Liver (tissue), 9 donors: Measurements from ENCODE around the gene KCNK13. TPM values are rescaled to one million over a fixed set of nuclear protein-coding genes. Genes with fewer than 3 reads are reported as not detected.

Source experiments
- DNase-seq: peaks from one replicate; pipeline ENCODE4 v3.0.0-alpha.2; 2017; ENCODE audit warnings: low spot score
- H3K27ac ChIP-seq, 2 donors: one replicate each; pipeline ENCODE4 v1.7.0; 2013; ENCODE audit warnings: inconsistent platforms in 2 of 2, low read length in 2 of 2, control low read depth in 1 of 2, low read depth in 1 of 2, mild to moderate bottlenecking in 1 of 2
- H3K27me3 ChIP-seq, 4 donors: one replicate each; pipeline versions ENCODE4 v1.6.1 to v1.7.0; 2013; ENCODE audit warnings: low read length in 3 of 4, inconsistent platforms in 1 of 4, mild to moderate bottlenecking in 1 of 4, moderate library complexity in 1 of 4; ENCODE audit not compliant: control insufficient read depth in 4 of 4, insufficient read depth in 4 of 4
- H3K36me3 ChIP-seq, 4 donors: one replicate each; pipeline versions ENCODE4 v1.6.1 to v1.7.0; 2013; ENCODE audit warnings: low read length in 3 of 4, mild to moderate bottlenecking in 3 of 4, low read depth in 1 of 4, moderate library complexity in 1 of 4; ENCODE audit not compliant: control insufficient read depth in 4 of 4, insufficient read depth in 3 of 4
- H3K4me1 ChIP-seq, 4 donors: one replicate each; pipeline versions ENCODE4 v1.6.1 to v1.7.0; 2013; ENCODE audit warnings: low read length in 3 of 4, mild to moderate bottlenecking in 3 of 4, moderate library complexity in 1 of 4; ENCODE audit not compliant: control insufficient read depth in 4 of 4, insufficient read depth in 4 of 4
- H3K4me3 ChIP-seq, 3 donors: one replicate each; pipeline versions ENCODE4 v1.6.1 to v1.7.0; 2013; ENCODE audit warnings: low read length in 3 of 3, control low read depth in 1 of 3, low read depth in 1 of 3, mild to moderate bottlenecking in 1 of 3
- H3K9ac ChIP-seq, 2 donors: one replicate each; pipeline ENCODE4 v1.7.0; 2013; ENCODE audit warnings: low read length in 2 of 2, mild to moderate bottlenecking in 2 of 2, moderate library complexity in 2 of 2, control low read depth in 1 of 2, low read depth in 1 of 2
- H3K9me3 ChIP-seq, 4 donors: one replicate each; pipeline versions ENCODE4 v1.6.1 to v1.7.0; 2013; ENCODE audit warnings: low read length in 3 of 4; ENCODE audit not compliant: control insufficient read depth in 4 of 4
- EGR1 ChIP-seq, 2 donors: IDR thresholded peaks; 2 replicates each; pipeline ENCODE4 v1.6.1; 2016 to 2018; ENCODE audit warnings: antibody characterized with exemption in 2 of 2, low read depth in 2 of 2
- FOXA2 ChIP-seq: IDR thresholded peaks from 2 replicates; pipeline ENCODE4 v1.6.1; 2016; ENCODE audit warnings: antibody characterized with exemption
- GABPA ChIP-seq, 2 donors: IDR thresholded peaks in 1 of 2; conservative IDR thresholded peaks in 1 of 2; 2 replicates each; pipeline ENCODE4 v1.6.1; 2016; ENCODE audit warnings: antibody characterized with exemption in 2 of 2, mild to moderate bottlenecking in 1 of 2, moderate library complexity in 1 of 2
- HNF4A ChIP-seq, 2 donors: conservative IDR thresholded peaks; 2 replicates each; pipeline ENCODE4 v1.6.1; 2016; ENCODE audit warnings: antibody characterized with exemption in 2 of 2, mild to moderate bottlenecking in 2 of 2
- HNF4G ChIP-seq: IDR thresholded peaks from 2 replicates; pipeline ENCODE4 v1.6.1; 2016; ENCODE audit warnings: antibody characterized with exemption
- NR2F2 ChIP-seq: IDR thresholded peaks from 2 replicates; pipeline ENCODE4 v1.6.1; 2016; ENCODE audit warnings: antibody characterized with exemption
- RXRA ChIP-seq, 2 donors: IDR thresholded peaks; 2 replicates each; pipeline ENCODE4 v1.6.1; 2017 to 2018; ENCODE audit warnings: antibody characterized with exemption in 2 of 2, mild to moderate bottlenecking in 1 of 2
- SP1 ChIP-seq: IDR thresholded peaks from 2 replicates; pipeline ENCODE4 v1.6.1; 2018; ENCODE audit warnings: antibody characterized with exemption, mild to moderate bottlenecking
- TAF1 ChIP-seq: conservative IDR thresholded peaks from 2 replicates; pipeline ENCODE4 v1.6.1; 2016; ENCODE audit warnings: antibody characterized with exemption, mild to moderate bottlenecking
- YY1 ChIP-seq: IDR thresholded peaks from 2 replicates; pipeline ENCODE4 v1.6.1; 2016; ENCODE audit warnings: antibody characterized with exemption, mild to moderate bottlenecking
- WGBS: extraction: QIAGEN DNeasy Blood & Tissue Kit; methylation state at CpG from one replicate; pipeline ENCODE4 v1.1.7; 2013; 5-methylcytosine and 5-hydroxymethylcytosine counted together
- polyA plus RNA-seq, 2 donors: library from polyadenylated mRNA; stranded (reverse) in 1 of 2; unstranded in 1 of 2; fragments of 200-250 nt in 1 of 2; fragments of >200 nt in 1 of 2; fragmentation: Nextera tagmentation in 1 of 2; extraction: Ambion mirVana in 1 of 2; gene quantifications; one replicate each; pipeline versions ENCODE4 v1.2.1 to v1.2.3, GENCODE V29; 2013 to 2015
- total RNA-seq, 2 donors: library from RNA; depleted of rRNA; stranded (reverse); fragments of >200 nt; gene quantifications; one replicate each; pipeline ENCODE4 v1.2.3, GENCODE V29; 2014
- TF ChIP-seq, protein P1 (sequence below): IDR thresholded peaks from 2 replicates; pipeline ENCODE4 v1.6.1; 2016; ENCODE audit warnings: antibody characterized with exemption
- TF ChIP-seq, protein P2 (sequence below): fragments of 150-350 bp; IDR thresholded peaks from 2 replicates; pipeline ENCODE4 v1.5.1; 2017; ENCODE audit warnings: improper control_type of control experiment, low read depth, low read length; ENCODE audit not compliant: missing input control
- TF ChIP-seq, protein P3 (sequence below): IDR thresholded peaks from 2 replicates; pipeline ENCODE4 v1.6.1; 2016; ENCODE audit warnings: antibody characterized with exemption, mild to moderate bottlenecking
- TF ChIP-seq, protein P4 (sequence below): IDR thresholded peaks from 2 replicates; pipeline ENCODE4 v1.6.1; 2016; ENCODE audit warnings: antibody characterized with exemption
- TF ChIP-seq, protein P5 (sequence below): IDR thresholded peaks from 2 replicates; pipeline ENCODE4 v1.6.1; 2016; ENCODE audit warnings: antibody characterized with exemption
- donor health status: healthy.
- donor health status: healthy.
- donor health status: healthy.
- donor health status: healthy.
- donor health status: healthy.

The KCNK13 gene
- total and polyA plus RNA-seq, 4 donors = 0.25 to 0.61 (median 0.38) TPM; not detected in 1

DNA sequence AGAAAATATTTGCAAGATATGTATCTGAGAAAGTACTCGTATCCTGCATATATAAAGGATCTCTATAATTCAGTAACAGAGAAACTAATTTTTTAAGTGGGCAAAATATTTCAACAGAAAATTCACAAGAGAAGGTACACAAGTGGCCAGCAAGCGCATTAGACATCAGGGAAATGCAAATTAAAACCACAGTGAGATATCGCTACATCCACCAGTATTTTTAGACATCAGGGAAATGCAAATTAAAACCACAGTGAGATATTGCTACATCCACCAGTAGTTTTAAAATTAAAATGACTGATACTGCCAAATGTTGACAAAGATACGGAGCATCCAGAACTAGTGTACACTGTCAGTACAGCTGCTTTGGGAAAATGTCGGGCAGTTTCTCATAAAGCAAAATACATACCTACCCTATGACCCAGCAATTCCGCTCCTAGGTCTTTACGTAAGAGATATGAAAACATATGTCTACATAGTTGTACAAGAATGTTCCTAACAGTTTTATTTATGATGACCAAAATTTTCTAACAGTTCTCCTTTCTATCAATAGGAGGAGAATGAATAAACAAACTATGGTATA lies 2.8 kb upstream of the KCNK13 start:
- no peaks in the 10 kb centered on the region for H3K9me3 ChIP-seq
- peaks cover 20 to 32% (median 25%) of the 10 kb centered on the region in 4 donors for H3K4me1 ChIP-seq
- H3K9ac ChIP-seq = no peak overlapping the region
- DNase-seq = no peak
- TF ChIP-seq, protein P1, sequence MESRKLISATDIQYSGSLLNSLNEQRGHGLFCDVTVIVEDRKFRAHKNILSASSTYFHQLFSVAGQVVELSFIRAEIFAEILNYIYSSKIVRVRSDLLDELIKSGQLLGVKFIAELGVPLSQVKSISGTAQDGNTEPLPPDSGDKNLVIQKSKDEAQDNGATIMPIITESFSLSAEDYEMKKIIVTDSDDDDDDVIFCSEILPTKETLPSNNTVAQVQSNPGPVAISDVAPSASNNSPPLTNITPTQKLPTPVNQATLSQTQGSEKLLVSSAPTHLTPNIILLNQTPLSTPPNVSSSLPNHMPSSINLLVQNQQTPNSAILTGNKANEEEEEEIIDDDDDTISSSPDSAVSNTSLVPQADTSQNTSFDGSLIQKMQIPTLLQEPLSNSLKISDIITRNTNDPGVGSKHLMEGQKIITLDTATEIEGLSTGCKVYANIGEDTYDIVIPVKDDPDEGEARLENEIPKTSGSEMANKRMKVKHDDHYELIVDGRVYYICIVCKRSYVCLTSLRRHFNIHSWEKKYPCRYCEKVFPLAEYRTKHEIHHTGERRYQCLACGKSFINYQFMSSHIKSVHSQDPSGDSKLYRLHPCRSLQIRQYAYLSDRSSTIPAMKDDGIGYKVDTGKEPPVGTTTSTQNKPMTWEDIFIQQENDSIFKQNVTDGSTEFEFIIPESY = no peak
- TF ChIP-seq, protein P2, sequence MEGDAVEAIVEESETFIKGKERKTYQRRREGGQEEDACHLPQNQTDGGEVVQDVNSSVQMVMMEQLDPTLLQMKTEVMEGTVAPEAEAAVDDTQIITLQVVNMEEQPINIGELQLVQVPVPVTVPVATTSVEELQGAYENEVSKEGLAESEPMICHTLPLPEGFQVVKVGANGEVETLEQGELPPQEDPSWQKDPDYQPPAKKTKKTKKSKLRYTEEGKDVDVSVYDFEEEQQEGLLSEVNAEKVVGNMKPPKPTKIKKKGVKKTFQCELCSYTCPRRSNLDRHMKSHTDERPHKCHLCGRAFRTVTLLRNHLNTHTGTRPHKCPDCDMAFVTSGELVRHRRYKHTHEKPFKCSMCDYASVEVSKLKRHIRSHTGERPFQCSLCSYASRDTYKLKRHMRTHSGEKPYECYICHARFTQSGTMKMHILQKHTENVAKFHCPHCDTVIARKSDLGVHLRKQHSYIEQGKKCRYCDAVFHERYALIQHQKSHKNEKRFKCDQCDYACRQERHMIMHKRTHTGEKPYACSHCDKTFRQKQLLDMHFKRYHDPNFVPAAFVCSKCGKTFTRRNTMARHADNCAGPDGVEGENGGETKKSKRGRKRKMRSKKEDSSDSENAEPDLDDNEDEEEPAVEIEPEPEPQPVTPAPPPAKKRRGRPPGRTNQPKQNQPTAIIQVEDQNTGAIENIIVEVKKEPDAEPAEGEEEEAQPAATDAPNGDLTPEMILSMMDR = no peak
- TF ChIP-seq RXRA (IDR thresholded peaks at IDR 0.05) = no peak
- no peak for TF ChIP-seq GABPA (IDR thresholded peaks at IDR 0.05 in 1 of 2, conservative IDR thresholded peaks at IDR 0.05 in 1 of 2)
- TF ChIP-seq YY1 = no peak
- no peak for TF ChIP-seq HNF4G
- no peak for TF ChIP-seq TAF1
- TF ChIP-seq HNF4A (conservative IDR thresholded peaks at IDR 0.05) = no peak
- TF ChIP-seq, protein P3, sequence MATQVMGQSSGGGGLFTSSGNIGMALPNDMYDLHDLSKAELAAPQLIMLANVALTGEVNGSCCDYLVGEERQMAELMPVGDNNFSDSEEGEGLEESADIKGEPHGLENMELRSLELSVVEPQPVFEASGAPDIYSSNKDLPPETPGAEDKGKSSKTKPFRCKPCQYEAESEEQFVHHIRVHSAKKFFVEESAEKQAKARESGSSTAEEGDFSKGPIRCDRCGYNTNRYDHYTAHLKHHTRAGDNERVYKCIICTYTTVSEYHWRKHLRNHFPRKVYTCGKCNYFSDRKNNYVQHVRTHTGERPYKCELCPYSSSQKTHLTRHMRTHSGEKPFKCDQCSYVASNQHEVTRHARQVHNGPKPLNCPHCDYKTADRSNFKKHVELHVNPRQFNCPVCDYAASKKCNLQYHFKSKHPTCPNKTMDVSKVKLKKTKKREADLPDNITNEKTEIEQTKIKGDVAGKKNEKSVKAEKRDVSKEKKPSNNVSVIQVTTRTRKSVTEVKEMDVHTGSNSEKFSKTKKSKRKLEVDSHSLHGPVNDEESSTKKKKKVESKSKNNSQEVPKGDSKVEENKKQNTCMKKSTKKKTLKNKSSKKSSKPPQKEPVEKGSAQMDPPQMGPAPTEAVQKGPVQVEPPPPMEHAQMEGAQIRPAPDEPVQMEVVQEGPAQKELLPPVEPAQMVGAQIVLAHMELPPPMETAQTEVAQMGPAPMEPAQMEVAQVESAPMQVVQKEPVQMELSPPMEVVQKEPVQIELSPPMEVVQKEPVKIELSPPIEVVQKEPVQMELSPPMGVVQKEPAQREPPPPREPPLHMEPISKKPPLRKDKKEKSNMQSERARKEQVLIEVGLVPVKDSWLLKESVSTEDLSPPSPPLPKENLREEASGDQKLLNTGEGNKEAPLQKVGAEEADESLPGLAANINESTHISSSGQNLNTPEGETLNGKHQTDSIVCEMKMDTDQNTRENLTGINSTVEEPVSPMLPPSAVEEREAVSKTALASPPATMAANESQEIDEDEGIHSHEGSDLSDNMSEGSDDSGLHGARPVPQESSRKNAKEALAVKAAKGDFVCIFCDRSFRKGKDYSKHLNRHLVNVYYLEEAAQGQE = no peak
- no peak for TF ChIP-seq FOXA2
- TF ChIP-seq, protein P4, sequence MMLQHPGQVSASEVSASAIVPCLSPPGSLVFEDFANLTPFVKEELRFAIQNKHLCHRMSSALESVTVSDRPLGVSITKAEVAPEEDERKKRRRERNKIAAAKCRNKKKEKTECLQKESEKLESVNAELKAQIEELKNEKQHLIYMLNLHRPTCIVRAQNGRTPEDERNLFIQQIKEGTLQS = no peak
- TF ChIP-seq SP1 = no peak
- TF ChIP-seq, protein P5, sequence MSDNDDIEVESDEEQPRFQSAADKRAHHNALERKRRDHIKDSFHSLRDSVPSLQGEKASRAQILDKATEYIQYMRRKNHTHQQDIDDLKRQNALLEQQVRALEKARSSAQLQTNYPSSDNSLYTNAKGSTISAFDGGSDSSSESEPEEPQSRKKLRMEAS = no peak
- no peak for TF ChIP-seq NR2F2
- no peak for TF ChIP-seq EGR1 (IDR thresholded peaks at IDR 0.05; ENCODE audit: low read depth in 2 of 2)
- H3K4me3 ChIP-seq = no peak overlapping the region
- peaks cover 0 to 9% (median 4%) of the 10 kb centered on the region in 4 donors for H3K27me3 ChIP-seq
- 89% methylated on average over 7 of the region's 7 CpGs for WGBS
- H3K36me3 ChIP-seq = no peaks in the 10 kb centered on the region
- H3K27ac ChIP-seq = no peak overlapping the region
